Ishikawa (cell line): ENCODE data around the gene GTPBP4.

ENCODE experiments used
- CEBPB ChIP-seq: IDR thresholded peaks from 2 replicates; pipeline ENCODE4 v1.6.1; 2012
- CREB1 ChIP-seq: IDR thresholded peaks from 2 replicates; pipeline ENCODE4 v1.6.1; 2012; ENCODE audit warnings: low read depth
- EGR1 ChIP-seq: IDR thresholded peaks from 2 replicates; pipeline ENCODE4 v1.6.1; 2012
- EP300 ChIP-seq: IDR thresholded peaks from 2 replicates; pipeline ENCODE4 v1.6.1; 2012; ENCODE audit warnings: borderline replicate concordance
- FOXM1 ChIP-seq: IDR thresholded peaks from 2 replicates; pipeline ENCODE4 v1.6.1; 2012; ENCODE audit warnings: low read depth, borderline replicate concordance
- MAX ChIP-seq: IDR thresholded peaks from 2 replicates; pipeline ENCODE4 v1.6.1; 2012
- RAD21 ChIP-seq: IDR thresholded peaks from 2 replicates; pipeline ENCODE4 v1.6.1; 2012; ENCODE audit warnings: low read depth
- REST ChIP-seq: IDR thresholded peaks from 2 replicates; pipeline ENCODE4 v1.6.1; 2012; ENCODE audit warnings: low read depth, mild to moderate bottlenecking
- TAF1 ChIP-seq: IDR thresholded peaks from 2 replicates; pipeline ENCODE4 v1.6.1; 2012; ENCODE audit warnings: low read depth, mild to moderate bottlenecking
- TCF12 ChIP-seq: IDR thresholded peaks from 2 replicates; pipeline ENCODE4 v1.6.1; 2012; ENCODE audit warnings: low read depth
- TEAD4 ChIP-seq: IDR thresholded peaks from 2 replicates; pipeline ENCODE4 v1.6.1; 2012
- USF1 ChIP-seq: IDR thresholded peaks from 2 replicates; pipeline ENCODE4 v1.6.1; 2012

GRCh38 chr10:990808-991207 is 2.6 kb downstream of the GTPBP4 start:
- no peak for TF ChIP-seq USF1
- no peak for TF ChIP-seq MAX
- TF ChIP-seq CEBPB = no peak
- no peak for TF ChIP-seq EP300
- TF ChIP-seq RAD21 = no peak
- TF ChIP-seq TEAD4 = no peak
- TF ChIP-seq REST = no peak
- TF ChIP-seq TCF12 = no peak
- no peak for TF ChIP-seq EGR1
- no peak for TF ChIP-seq FOXM1
- no peak for TF ChIP-seq CREB1
- no peak for TF ChIP-seq TAF1
